Activated effector memory CD4-positive, alpha-beta T cell treated with anti-CD3 and anti-CD28 coated beads, Interleukin-2, amount 50 U/mL, for 16 hours (primary cell): ENCODE results near the gene LSAMP.

Experiments
- DNase-seq: peaks from one replicate; pipeline ENCODE4 v3.0.0-alpha.2; 2020

The LSAMP gene

GRCh38 chr3:115930168-115930567 is 515.1 kb downstream of the LSAMP start:
- DNase-seq, result no peak

- no peak for DNase-seq
Observed at GRCh38 chr3:115928376-115928775, 516.9 kb downstream of the LSAMP start.

GRCh38 chr3:115927197-115927596 is 518.1 kb downstream of the LSAMP start:
- DNase-seq, result no peak

GRCh38 chr3:115922681-115923347 is 522.5 kb downstream of the LSAMP start:
- DNase-seq, result no peak

- DNase-seq, result no peak
Observed at GRCh38 chr3:115921711-115922110, 523.6 kb downstream of the LSAMP start.

GRCh38 chr3:115918900-115919299 is 526.4 kb downstream of the LSAMP start:
- DNase-seq, result no peak

- no peak for DNase-seq
Observed at GRCh38 chr3:115916866-115917265, 528.4 kb downstream of the LSAMP start.

- no peak for DNase-seq
Observed at GRCh38 chr3:115915061-115915460, 530.2 kb downstream of the LSAMP start.

GRCh38 chr3:115913069-115913686 is 532.1 kb downstream of the LSAMP start:
- no peak for DNase-seq

GRCh38 chr3:115912372-115912771 is 532.9 kb downstream of the LSAMP start:
- no peak for DNase-seq

- DNase-seq, result no peak
Observed at GRCh38 chr3:115905871-115906270, 539.4 kb downstream of the LSAMP start.

- no peak for DNase-seq
Observed at GRCh38 chr3:115903843-115904242, 541.4 kb downstream of the LSAMP start.

- no peak for DNase-seq
Observed at GRCh38 chr3:115901008-115901407, 544.3 kb downstream of the LSAMP start.

GRCh38 chr3:115899535-115899934 is 545.8 kb downstream of the LSAMP start:
- DNase-seq, result no peak

GRCh38 chr3:115898656-115899410 is 546.5 kb downstream of the LSAMP start:
- DNase-seq, result no peak

- no peak for DNase-seq
Observed at GRCh38 chr3:115891006-115891636, 554.2 kb downstream of the LSAMP start.

- DNase-seq, result no peak
Observed at GRCh38 chr3:115890579-115890978, 554.7 kb downstream of the LSAMP start.

GRCh38 chr3:115885621-115886020 is 559.7 kb downstream of the LSAMP start:
- no peak for DNase-seq

GRCh38 chr3:115877615-115877899 is 567.7 kb downstream of the LSAMP start:
- no peak for DNase-seq

GRCh38 chr3:115876876-115877614 is 568.2 kb downstream of the LSAMP start:
- no peak for DNase-seq

GRCh38 chr3:115875460-115875859 is 569.8 kb downstream of the LSAMP start:
- no peak for DNase-seq

- DNase-seq, result no peak
Observed at GRCh38 chr3:115871735-115872134, 573.6 kb downstream of the LSAMP start.

- DNase-seq, result no peak
Observed at GRCh38 chr3:115864911-115865310, 580.4 kb downstream of the LSAMP start.
